HS-5 (cell line): ENCODE measurements around the gene DNAJB6.

ENCODE experiments used
- DNase-seq: peaks from one replicate; pipeline ENCODE4 v3.0.0-alpha.2; 2012; ENCODE audit warnings: low read depth

Gene DNAJB6

GRCh38 chr7:157409753-157410727 is 73.2 kb downstream of the DNAJB6 start:
- DNase-seq: no peak

GRCh38 chr7:157410831-157411556 is 74.2 kb downstream of the DNAJB6 start:
- DNase-seq: no peak

- DNase-seq: no peak
These were observed 74.8 kb downstream of the DNAJB6 start for GRCh38 chr7:157411580-157411979.

- DNase-seq: peak; percentile 68
These were observed 75.2 kb downstream of the DNAJB6 start for GRCh38 chr7:157412021-157412443.

DNA sequence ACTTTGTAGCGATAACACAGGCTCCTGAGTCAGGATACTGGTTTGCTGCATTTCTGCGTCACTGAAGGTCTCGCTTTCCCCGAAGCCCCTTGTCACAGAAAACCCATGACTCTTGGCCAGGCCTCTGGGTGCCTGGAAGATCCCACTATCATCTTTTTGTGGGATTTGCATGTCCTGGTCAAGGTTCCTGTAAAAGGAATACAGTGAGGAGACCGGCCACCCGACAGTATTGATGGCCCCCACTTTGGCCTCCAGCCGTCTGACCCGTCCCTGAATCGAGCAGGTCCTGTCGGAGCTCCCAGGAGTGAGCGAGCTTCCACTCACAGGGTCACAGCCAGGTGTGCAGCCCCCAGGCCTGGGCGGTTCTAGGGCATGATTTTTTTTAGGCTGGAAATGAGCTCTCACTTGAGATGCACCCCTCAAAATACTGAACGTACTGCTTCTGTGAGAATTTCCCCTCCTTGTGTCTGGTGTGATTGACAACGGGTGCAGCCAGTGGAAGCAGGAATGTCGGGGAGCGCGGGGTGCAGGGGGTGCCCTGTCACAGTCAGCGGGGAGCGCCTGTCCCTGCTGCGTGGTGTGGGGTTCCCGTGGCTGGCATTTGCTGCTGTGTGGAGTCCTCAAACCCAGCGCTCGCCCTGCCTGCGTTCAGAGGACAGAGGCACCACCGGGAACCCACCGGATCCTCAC is 75.8 kb downstream of the DNAJB6 start:
- no peak for DNase-seq

GRCh38 chr7:157413881-157414701 is 77.3 kb downstream of the DNAJB6 start:
- DNase-seq: no peak

- no peak for DNase-seq
These were observed 77.9 kb downstream of the DNAJB6 start for GRCh38 chr7:157414702-157415096.

DNA sequence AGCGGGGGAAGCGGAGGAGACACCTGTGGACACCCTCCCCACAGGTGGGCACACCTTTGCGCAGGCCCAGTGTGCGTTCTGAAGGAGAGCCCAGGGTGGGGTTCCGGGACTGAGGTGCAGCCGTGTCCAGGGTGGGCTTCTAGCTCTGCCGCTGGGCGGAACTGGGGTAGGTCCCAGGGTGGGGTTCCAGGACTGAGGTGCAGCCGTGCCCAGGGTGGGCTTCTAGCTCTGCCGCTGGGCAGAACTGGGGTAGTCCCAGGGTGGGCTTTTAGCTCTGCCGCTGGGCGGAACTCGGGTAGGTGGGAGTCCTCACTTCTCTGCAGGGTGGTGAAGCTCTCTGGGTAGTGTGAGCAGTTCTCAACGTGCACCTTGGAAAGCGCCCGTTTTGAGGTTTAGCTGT is 78.7 kb downstream of the DNAJB6 start:
- no peak for DNase-seq

- no peak for DNase-seq
These were observed 79.2 kb downstream of the DNAJB6 start for GRCh38 chr7:157416011-157416410.

DNA sequence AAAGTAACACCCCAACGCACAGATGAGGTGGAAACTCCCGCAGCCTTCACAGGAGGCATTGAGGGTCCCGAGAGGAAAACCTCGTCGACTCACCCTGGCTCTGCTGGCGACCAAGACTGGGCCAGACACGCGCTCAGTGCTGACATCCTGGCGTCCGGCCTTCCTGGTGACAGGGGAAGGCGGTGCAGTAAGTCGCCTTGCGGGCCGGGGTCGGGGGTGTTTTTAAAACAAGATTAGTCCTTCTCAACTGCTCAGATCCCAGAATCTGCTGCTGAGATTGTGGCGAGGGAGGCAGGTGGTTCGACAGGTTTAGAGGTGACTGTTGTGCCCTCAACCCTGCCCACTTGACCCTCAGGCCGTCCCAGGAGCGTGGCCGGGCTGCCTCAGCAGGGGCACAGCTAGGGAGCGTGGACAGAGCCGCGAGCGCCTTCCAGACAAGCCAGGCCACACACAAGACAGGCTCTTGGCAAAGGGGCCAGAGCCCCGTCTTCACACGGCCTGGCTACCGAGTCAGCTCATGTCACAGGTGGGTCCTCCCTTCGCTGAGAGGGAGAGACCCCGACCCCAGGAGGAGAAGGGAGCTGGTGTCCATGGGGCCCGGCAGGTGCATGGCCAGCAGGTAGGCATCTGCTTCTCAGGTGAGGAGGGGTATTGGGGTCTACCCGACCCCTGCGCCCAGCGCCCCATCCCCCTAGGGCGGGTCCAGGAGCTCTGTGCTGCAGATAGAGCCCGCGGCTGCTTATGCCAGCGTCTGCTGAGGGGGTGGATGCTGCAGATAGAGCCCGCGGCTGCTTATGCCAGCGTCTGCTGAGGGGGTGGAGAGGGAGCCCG is 81.6 kb downstream of the DNAJB6 start:
- no peak for DNase-seq

- DNase-seq: no peak
These were observed 82.2 kb downstream of the DNAJB6 start for GRCh38 chr7:157419035-157419293.

DNA sequence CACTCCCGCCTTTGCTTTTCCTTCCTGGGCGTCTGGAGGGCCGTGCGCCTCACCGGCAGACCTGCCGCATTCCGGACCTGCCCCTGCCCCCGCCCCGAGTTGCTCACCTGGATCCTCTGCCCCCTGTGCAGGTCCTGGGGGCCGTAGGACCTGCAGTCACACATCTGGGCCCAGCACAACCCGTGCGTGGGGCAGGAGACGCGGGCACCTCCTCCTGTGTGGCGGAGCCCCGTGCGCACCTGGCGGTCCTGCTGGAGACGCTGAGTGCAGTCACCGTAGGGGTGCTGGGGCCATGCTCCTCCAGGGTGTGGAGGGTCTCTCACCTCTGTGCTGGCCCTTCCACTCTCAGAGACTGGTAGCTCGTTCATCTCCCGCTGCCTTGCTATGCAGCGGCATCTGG is 85.5 kb downstream of the DNAJB6 start:
- no peak for DNase-seq

- DNase-seq: no peak
These were observed 86.5 kb downstream of the DNAJB6 start for GRCh38 chr7:157423348-157423747.

- DNase-seq: no peak
These were observed 87.2 kb downstream of the DNAJB6 start for GRCh38 chr7:157423886-157424565.

- DNase-seq: no peak
These were observed 88.4 kb downstream of the DNAJB6 start for GRCh38 chr7:157425137-157425731.

DNA sequence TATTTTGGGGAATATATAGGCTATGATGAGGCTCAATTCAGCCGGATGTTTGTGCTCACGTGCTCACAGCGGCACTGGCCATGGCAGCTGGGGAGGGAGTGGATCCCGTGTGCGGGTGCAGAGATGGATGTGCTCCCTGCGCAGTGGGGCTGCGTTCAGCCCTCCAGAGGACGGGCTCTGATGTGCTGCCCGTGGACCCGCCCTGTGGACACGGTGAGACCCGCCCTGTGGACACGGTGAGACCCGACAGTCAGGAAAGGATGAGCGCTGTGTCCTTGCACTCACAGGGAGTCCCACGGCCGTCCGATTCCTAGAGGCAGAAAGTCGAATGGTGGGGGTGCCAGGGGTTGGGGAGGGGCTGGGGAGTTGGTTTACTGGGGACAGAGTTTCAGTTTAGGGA is 89.0 kb downstream of the DNAJB6 start:
- no peak for DNase-seq

GRCh38 chr7:157426463-157427301 is 89.9 kb downstream of the DNAJB6 start:
- no peak for DNase-seq

DNA sequence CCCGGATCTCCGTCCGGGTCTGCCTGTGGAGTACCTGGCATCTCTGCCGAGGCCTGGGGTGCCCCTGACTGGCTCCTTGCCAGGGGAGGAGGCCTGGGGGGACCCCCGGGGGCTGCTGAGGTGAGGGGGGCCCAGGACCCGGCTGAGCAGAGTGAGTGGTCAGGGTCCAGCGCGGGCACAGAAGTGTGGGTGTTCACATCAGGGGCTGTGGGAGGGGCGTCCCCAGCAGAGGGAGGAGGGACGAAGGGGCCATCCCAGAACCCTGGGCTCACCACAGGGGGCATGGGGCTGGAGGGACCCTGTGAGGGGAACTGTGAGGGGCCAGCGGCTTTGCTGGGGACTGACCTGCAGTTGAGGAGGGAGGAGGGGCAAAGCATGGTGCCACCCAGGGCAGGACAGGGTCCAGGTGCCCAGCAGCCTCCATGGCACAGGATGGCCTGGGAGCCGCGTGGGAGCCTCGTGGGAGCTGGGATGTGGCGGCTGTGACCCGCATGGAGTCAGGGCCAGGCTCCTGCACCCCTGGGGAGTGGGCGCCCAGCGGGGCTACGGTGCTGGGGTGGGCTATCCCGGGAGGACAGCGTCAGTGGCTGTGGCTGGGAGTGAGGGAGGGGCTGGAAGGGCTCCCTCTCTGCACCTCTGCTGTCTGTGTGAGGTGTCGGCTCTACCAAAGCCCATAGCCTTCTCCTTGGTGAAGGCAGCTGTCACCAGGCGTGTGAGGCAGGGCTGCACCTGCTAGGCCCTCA is 91.2 kb downstream of the DNAJB6 start:
- no peak for DNase-seq
